ENCODE measurements around the gene IL15. TPM values are rescaled to one million over a fixed set of nuclear protein-coding genes. Genes with fewer than 3 reads are reported as not detected.

IL15 gene
- total RNA-seq, 1 donor from 2014 or later, result 3.8 TPM

GRCh38 chr4:141656031-141656430, 19.6 kb downstream of the IL15 start:
- DNase-seq (ENCODE audit: extremely low spot score, unreplicated experiment), result no peak
- H3K36me3 Mint-ChIP-seq (ENCODE audit: unreplicated experiment), result no peaks in the 10 kb centered on the region
- TF ChIP-seq, protein P1, sequence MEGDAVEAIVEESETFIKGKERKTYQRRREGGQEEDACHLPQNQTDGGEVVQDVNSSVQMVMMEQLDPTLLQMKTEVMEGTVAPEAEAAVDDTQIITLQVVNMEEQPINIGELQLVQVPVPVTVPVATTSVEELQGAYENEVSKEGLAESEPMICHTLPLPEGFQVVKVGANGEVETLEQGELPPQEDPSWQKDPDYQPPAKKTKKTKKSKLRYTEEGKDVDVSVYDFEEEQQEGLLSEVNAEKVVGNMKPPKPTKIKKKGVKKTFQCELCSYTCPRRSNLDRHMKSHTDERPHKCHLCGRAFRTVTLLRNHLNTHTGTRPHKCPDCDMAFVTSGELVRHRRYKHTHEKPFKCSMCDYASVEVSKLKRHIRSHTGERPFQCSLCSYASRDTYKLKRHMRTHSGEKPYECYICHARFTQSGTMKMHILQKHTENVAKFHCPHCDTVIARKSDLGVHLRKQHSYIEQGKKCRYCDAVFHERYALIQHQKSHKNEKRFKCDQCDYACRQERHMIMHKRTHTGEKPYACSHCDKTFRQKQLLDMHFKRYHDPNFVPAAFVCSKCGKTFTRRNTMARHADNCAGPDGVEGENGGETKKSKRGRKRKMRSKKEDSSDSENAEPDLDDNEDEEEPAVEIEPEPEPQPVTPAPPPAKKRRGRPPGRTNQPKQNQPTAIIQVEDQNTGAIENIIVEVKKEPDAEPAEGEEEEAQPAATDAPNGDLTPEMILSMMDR (IDR thresholded peaks at IDR 0.05), result no peak
- H3K4me1 Mint-ChIP-seq (ENCODE audit: unreplicated experiment), result peaks cover 37% of the 10 kb centered on the region
- no peaks in the 10 kb centered on the region for H3K9me3 Mint-ChIP-seq (ENCODE audit: unreplicated experiment)
- no peak overlapping the region for H3K27ac Mint-ChIP-seq (ENCODE audit: unreplicated experiment)
- no peak overlapping the region for H3K4me3 Mint-ChIP-seq (ENCODE audit: unreplicated experiment)
- no peaks in the 10 kb centered on the region for H3K27me3 Mint-ChIP-seq (ENCODE audit: unreplicated experiment)

- TF ChIP-seq, protein P1 (IDR thresholded peaks at IDR 0.05), result no peak
- no peak overlapping the region for H3K4me3 Mint-ChIP-seq (ENCODE audit: unreplicated experiment)
- H3K4me1 Mint-ChIP-seq (ENCODE audit: unreplicated experiment), result peaks cover 26% of the 10 kb centered on the region
- H3K27me3 Mint-ChIP-seq (ENCODE audit: unreplicated experiment), result no peaks in the 10 kb centered on the region
- no peaks in the 10 kb centered on the region for H3K9me3 Mint-ChIP-seq (ENCODE audit: unreplicated experiment)
- H3K27ac Mint-ChIP-seq (ENCODE audit: unreplicated experiment), result no peak overlapping the region
- DNase-seq (ENCODE audit: extremely low spot score, unreplicated experiment), result no peak
- no peaks in the 10 kb centered on the region for H3K36me3 Mint-ChIP-seq (ENCODE audit: unreplicated experiment)
Measured at GRCh38 chr4:141657550-141658250, 21.3 kb downstream of the IL15 start.

DNA sequence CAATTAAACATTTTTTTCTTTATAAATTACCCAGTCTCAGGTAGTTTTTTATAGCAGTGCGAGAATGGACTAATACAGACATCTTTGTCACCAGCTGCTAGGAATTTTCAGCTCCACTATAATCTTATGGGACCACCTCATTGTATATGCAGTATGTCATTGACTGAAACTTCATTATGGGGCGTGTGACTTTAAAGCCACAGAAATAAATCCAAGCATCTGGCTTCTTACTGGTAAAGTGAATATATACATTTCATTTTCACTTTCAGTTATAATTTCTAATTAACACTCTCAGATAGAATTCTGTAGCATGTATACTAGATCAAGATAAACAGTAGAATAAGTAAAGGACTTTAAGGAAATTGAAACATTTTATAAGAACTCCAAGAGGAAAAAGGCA, 21.9 kb downstream of the IL15 start:
- H3K4me3 Mint-ChIP-seq (ENCODE audit: unreplicated experiment), result no peak overlapping the region
- TF ChIP-seq, protein P1 (IDR thresholded peaks at IDR 0.05), result no peak
- DNase-seq (ENCODE audit: extremely low spot score, unreplicated experiment), result no peak

GRCh38 chr4:141659539-141659938, 23.2 kb downstream of the IL15 start:
- Mint-ChIP-seq H3K27me3 (ENCODE audit: unreplicated experiment) (no peaks in the 10 kb centered on the region), H3K4me3 (ENCODE audit: unreplicated experiment) (no peak overlapping the region), H3K9me3 (ENCODE audit: unreplicated experiment) (no peaks in the 10 kb centered on the region), H3K4me1 (ENCODE audit: unreplicated experiment) (peaks cover 7% of the 10 kb centered on the region), H3K36me3 (ENCODE audit: unreplicated experiment) (no peaks in the 10 kb centered on the region), H3K27ac (ENCODE audit: unreplicated experiment) (no peak overlapping the region)
- no peak for DNase-seq (ENCODE audit: extremely low spot score, unreplicated experiment)
- TF ChIP-seq, protein P1 (IDR thresholded peaks at IDR 0.05), result no peak

More for the DNA sequence above, 21.9 kb downstream of the IL15 start:
- Mint-ChIP-seq H3K27me3 (ENCODE audit: unreplicated experiment) (no peaks in the 10 kb centered on the region), H3K27ac (ENCODE audit: unreplicated experiment) (no peak overlapping the region), H3K4me1 (ENCODE audit: unreplicated experiment) (peaks cover 19% of the 10 kb centered on the region), H3K9me3 (ENCODE audit: unreplicated experiment) (no peaks in the 10 kb centered on the region), H3K36me3 (ENCODE audit: unreplicated experiment) (no peaks in the 10 kb centered on the region)

GRCh38 chr4:141660880-141661279, 24.5 kb downstream of the IL15 start:
- Mint-ChIP-seq H3K9me3 (ENCODE audit: unreplicated experiment) (no peaks in the 10 kb centered on the region), H3K4me1 (ENCODE audit: unreplicated experiment) (peaks cover 7% of the 10 kb centered on the region), H3K4me3 (ENCODE audit: unreplicated experiment) (no peak overlapping the region), H3K27ac (ENCODE audit: unreplicated experiment) (no peak overlapping the region), H3K27me3 (ENCODE audit: unreplicated experiment) (no peaks in the 10 kb centered on the region), H3K36me3 (ENCODE audit: unreplicated experiment) (no peaks in the 10 kb centered on the region)
- DNase-seq (ENCODE audit: extremely low spot score, unreplicated experiment), result no peak
- TF ChIP-seq, protein P1 (IDR thresholded peaks at IDR 0.05), result no peak
